ACHN (cell line): ENCODE measurements around the gene SCYL1.
"Not testable (repeated sequence)": the region's sequence is repeated elsewhere in the genome, so short reads cannot be mapped to it uniquely, and the experiment has no call there.

Experiments
- DNase-seq: peaks from one replicate; pipeline ENCODE4 v3.0.0-alpha.2; 2015
- in situ Hi-C: cut with HindIII; loops from 2 replicates; pipeline ENCODE4 v1.10.0; 2017; ENCODE audit warnings: low sequenced_read_pairs, low pct_ligation_motif_present, low pct_unique_long_range_greater_than_20kb

SCYL1 gene

DNA sequence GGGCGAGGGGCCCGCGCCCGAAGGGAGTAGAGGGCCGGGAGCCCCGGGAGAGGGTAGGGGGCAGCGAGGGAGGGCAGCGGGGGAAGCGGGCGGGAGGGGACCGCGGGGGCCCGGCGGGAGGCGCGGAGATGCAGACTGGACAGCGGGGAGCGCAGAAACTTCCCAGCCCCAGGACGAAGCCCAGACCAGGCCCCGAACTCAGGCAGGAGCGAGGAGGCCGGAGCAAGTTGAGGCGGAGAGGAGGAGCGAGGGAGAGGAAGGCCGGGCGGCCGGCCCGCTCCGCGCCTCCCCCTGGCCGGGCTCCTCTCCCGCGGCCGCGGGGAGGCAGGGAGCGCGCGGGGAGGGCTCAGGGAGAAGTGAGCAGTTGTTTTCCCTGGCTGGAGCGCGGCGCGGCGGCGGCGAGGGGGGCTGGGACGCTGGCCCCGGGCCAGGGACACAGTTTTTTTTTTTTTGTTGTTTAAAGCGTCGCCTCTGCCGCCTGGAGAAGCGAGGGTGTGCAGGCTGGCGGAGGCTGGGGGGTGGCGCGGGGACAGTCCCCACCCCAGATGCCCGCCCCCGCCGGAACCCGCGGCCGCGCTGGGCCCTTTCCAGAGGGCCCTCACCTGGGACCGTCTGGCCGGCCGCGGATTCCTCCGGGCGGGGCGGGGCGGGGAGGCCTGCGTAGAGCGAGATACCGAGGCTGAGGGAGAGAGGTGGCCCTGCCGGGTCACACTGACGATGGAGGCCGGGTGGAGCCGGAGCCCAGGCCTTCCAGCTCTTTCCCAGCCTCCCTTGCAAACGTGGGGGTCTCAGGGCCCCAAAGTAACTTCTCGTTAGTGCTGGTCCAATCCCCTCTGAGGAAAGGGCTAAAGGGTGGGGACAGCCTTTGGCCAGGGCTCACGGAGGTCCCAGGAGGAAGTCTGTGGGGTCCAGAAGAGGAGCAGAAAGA lies 33.4 kb downstream of the SCYL1 start, which contains the start of gene LTBP3:
TSS of gene LTBP3 (minus strand) at position 358 of the 928 bp plus-strand sequence. CDS start 400 bp downstream, outside the sequence.
- in situ Hi-C loops: no loop called here
- DNase-seq: peak; percentile 73

DNA sequence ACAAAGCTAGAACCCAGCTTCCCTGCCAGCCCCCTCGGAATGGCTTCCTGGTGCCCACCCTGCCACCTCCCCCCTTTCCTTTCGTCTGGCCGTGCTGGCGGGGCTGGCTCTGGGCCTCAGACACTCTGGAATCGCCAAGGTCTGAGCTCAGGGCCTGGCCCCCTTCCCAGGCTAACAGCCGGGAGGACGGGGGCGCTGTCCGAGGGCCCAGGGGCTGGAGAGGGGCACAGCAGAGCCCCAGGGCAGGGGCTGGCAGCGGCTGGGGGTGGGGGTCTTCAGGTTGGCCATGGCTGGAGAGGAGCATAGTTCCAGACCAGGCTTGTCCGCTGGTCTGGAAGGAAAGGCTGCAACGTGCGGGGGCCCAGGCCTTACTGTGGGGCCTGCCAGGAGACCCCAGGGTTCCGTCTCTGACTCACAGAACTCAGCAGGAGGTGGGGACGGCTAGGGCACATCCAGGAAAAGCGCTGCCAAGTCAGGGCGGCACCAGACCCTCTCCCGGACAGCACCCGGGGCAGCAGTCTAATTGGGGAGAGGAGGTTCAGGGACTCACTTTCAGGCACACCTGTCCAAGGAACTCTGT lies 34.1 kb downstream of the SCYL1 start:
- DNase-seq: peak; percentile 54
- in situ Hi-C loops: no loop called here

DNA sequence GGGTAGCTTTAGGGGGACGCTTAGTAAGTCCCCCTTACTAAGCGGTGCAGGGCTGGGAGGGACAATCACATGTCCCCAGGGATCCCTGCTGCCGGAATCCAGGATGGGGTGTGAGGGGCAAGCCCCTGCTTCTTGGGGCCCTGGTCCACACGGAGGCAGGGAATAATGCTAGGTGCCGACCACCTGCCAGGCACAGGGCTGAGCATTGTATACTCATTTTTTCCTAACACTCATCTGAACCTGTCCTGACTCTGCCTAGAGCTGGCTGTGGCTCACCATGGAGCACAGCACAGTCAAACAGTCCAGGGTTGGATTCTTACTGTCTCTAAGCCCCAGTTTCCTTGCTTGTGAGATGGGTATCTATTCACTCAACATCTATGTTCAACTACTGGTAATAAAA lies 34.7 kb downstream of the SCYL1 start:
- in situ Hi-C loops: no loop called here
- no peak for DNase-seq

DNA sequence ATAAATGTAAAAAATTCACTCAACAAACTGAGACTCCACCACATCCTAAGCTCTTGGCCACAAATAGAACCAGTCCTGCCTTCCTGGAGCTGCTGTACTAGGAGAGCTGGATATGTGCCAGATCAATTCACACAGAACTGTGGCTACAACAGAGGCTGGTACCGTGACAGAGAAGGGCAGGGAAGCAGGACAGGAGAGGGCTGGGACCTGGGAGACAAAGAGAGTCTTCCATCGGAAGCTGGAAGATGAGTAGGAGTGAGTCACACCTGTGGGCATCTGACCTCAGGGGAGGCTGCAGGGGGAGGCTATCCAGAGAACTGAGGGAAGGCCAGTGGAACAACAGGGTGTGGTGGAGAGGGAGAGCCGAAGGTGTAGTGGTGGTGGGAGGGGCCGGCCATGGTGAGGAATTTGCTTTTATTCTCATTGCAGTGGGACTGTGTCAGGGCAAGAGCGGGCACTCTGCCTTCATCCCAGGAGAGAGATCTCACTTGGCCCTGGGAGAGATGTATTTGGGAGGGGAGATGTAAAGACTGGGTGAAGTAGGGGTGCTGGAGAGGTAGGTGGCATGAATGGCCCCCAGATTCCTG lies 35.2 kb downstream of the SCYL1 start:
- in situ Hi-C loops: no loop called here

DNA sequence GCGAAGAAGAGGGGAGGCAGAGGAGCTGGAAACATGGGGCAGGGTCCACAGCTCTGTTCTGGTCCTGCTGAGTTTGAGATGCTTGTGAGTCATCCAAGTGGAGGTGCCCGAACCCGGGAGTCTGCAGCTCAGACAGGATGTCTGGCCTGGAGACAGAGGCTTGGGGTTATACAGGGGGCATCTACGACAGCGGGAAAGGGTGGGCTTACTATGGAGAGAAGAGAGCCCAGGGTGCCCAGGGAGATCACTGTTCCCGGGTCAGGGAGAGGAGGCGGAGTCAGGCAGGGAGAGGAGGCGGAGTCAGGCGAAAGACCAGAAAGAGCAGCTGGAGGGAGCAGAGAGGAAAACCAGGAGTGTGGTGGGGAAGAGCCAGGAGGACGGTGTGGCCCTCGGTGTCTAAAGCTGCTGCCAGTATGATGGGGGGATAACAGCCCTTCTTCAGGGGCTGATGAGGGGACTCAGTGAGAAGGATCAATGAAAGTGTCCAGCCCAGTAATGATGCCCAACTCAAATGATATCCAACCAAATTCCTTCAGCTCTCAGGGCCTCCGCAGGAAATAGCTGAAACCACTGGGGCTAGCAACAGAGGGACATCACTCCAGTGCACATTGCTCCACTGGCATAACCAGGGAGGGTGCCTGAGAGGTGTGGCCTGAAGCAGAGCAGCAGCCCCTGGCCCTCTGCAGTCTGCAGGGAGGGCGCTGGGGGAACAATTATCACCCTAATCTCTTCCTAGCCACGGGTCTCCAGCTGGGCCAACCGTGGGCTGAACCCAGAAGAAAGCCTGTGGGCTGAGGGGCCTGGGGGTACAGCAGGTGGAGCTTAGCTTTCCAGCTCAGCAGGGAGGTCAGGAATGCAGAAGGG lies 35.9 kb downstream of the SCYL1 start:
- peak; percentile 57 for DNase-seq
- in situ Hi-C loops: no loop called here

More for the DNA sequence above, 35.2 kb downstream of the SCYL1 start:
- peak; percentile 58 for DNase-seq

DNA sequence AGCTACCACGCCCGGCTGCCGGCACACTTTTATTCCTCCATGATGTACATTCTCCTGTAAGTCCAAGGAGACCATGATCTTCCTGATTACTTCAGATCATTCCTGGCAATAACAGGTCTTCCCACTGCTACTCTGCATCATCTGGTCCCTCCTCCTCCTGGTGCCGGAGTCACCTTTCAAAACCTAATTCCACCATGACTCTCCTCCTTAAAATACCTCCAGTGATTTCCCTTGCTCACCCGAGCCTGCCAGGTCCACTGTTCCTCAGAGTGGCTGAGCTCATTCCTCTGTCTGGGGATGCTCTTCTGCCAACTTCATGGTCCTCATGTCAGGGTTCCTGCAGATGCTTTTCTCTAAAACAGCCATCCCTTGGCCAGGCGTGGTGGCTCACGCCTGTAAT lies 37.1 kb downstream of the SCYL1 start:
- no peak for DNase-seq
- in situ Hi-C loops: no loop called here

DNA sequence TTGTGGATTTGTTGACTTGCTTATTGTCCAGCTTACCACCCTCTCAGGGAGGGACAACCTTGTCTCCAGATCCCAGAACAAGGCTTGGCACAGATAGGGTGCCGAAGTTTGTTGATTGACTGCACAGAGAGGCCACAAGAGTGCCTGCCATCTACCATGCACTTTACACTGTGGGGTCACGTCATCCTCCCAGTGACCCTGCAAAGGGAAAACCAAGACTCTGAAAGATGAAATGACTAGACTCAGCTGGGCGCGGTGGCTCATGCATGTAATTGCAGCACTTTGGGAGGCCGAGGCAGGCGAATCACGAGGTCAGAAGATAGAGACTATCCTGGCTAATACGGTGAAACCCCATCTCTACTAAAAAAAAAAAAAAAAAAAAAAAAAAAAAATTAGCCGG lies 37.9 kb downstream of the SCYL1 start:
- in situ Hi-C loops: no loop called here
- no peak for DNase-seq

DNA sequence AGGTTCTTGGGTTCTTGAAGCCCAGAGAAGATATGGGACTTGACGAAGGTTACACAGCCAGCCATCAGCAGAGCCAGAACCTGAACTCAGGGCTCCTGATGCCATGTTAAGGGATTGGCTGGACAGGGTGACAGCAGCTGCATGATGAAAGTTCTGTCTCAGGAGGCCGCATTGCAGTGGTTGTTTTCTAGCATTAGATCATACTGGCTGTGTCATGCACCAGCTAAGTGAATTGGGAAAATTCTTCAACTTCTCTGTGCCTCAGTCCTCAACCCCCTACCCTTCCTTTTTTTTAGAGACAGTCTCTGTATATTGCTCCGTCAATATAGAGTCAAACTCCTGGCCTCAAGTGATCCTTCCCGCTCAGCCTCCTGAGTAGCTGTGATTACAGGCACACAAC lies 38.7 kb downstream of the SCYL1 start:
- DNase-seq: no peak
- in situ Hi-C loops: no loop called here

DNA sequence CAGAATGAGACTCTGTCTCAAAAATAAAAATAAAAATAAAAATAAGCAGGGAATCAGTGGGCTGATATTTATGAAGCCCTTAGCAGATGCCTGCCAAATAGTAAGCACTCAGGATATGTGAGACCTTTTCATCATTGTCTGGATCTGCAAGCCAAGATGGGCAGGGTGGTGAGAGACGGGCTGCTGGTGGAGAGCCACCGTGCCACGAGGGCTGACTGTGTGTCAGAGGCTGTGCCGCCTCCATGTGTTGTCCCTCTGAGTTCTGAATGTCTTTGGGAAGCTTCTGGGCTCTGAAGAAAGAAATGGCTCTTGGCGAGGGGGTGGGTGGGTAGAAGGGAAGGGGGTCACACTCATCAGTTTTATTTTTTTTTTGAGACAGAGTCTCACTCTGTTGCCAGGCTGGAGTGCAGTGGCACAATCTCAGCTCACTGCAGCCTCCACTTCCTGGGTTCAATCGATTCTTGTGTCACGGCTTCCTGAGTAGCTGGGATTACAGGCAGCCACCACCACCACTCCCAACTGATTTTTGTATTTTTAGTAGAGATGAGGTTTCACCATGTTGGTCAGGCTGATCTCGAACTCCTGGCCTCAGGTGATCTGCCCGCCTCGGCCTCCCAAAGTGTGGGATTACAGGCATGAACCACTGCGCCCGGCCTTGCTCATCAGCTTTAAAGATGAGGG lies 40.1 kb downstream of the SCYL1 start:
- in situ Hi-C loops, DNase-seq: not testable (repeated sequence)

DNA sequence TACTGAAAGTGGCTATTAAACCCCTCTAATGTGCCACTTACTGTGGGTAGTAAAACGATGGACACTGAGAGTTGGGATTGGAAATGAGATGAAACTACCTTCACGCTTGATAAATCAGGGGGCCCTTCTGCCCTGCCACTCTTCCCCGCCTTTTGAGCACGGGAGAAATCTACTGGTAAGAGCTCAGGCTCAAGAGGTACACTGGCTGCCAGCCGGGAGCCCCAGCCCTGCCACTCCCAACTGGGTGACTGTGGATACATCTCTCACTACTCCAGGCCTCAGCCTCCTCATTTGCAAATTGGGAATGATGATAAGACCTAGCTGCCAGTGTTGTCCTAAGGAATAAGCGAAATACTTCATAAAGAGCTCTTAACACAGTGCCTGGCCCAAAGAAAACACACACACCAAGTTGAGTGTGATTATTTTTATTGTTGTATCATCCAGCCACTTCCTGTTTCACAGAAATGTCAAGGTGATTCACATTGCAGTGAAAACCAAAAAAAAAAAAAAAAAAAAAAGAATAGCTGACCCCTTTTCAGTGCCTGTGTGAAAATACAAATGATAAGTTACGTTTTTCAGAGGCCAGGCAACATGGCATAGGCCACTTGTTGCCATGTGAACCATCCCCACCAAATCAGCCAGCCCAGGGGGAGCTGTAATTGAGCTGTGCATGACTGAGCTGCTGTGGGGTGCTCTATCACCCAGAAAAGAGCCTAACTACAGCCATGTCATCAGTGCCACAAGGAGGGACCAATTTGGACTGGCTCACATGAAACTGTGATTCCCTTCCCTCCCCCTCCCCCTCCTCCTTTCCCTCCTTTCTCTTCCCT lies 41.0 kb downstream of the SCYL1 start:
- in situ Hi-C loops: no loop called here
- no peak for DNase-seq

DNA sequence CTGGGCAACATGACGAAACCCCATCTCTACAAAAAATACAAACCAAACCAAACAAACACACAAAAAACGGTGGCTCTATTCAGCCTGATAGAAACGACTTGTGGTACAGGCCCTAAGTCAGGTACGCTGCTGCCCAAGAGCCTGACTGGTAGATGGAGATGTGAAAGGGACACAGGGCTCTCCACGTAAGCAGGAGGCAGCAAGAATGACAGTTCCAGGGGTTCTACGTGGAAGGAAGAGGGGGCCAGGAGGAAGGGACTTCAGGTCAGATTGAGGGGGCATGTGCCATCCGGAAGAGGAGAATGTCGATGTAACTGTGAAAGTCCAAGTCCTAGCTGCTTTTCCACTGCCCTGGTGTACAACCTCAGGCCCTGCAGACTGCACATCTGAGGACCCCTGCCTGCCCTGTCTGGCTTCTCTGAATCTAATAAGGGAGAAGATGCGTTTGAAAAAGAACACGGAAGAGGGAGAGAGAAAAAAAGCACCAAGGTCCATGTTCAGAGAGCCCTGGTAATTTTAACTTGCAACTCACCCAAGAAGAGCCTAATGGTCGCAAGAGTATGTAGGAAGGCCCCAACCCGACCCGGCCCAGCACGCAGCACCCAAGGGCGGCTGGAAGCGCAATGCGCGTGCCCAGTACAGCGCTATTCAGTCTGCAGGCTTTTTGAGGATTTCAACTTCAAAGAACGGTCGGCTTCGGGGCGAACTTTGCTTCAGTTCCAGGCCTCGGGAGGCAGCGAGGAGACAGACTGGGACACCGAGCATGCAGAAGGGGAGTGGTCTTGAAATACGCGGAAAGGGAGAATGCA lies 44.5 kb downstream of the SCYL1 start:
- no peak for DNase-seq
- in situ Hi-C loops: no loop called here

DNA sequence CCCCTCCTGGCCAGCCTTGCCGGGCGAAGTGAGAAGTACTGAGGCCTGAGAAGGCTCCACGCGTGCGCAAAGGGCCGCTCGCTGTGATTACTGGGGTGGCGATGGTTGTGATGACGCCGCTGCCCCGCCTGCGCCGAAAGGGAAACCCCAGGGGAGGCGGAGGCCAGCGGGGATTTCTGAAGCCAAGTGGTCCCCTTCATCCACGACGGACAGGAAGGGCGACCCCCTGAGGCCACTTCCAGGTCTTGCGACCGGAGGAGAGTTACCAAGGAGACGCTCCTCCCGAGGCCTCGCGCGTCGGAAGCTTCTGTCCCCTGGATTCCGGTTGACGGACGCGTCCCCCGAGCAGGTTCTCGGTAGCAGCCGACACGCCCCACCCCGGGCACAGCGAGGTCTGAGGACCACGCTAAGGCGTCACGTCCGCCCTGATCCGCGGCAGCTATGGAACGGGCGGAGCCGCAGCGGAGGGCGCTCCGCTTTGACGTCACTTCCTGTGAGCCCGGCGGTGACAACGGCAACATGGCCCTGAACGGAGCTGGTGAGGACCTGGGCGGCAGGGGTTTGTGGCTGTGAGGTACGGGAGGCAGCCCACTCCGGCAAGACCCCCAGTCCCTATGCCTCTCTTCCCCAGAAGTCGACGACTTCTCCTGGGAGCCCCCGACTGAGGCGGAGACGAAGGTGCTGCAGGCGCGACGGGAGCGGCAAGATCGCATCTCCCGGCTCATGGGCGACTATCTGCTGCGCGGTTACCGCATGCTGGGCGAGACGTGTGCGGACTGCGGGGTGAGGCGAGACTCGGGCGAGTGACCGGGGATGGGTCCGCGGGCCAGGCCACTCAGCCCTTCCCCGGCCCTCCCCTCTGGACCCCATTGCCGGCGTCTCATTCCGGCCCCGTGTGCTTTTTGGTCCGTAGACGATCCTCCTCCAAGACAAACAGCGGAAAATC lies 45.4 kb downstream of the SCYL1 start, which contains the start of gene ZNRD2:
TSS of gene ZNRD2 (plus strand) at position 505 of the 946 bp plus-strand sequence. CDS start at position 520, 15 bp downstream.
- peak; percentile 97 for DNase-seq
- in situ Hi-C loops: no loop called here

DNA sequence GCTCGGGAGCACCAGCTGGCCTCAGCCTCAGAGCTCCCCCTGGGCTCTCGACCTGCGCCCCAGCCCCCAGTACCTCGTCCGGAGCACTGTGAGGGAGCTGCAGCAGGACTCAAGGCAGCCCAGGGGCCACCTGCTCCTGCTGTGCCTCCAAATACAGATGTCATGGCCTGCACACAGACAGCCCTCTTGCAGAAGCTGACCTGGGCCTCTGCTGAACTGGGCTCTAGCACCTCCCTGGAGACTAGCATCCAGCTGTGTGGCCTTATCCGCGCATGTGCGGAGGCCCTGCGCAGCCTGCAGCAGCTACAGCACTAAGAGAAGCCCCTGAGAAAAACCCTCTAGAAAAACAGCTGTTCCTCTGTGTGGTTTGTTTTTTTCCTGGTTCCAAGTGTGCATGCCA lies 46.5 kb downstream of the SCYL1 start:
- DNase-seq: no peak
- in situ Hi-C loops: no loop called here

DNA sequence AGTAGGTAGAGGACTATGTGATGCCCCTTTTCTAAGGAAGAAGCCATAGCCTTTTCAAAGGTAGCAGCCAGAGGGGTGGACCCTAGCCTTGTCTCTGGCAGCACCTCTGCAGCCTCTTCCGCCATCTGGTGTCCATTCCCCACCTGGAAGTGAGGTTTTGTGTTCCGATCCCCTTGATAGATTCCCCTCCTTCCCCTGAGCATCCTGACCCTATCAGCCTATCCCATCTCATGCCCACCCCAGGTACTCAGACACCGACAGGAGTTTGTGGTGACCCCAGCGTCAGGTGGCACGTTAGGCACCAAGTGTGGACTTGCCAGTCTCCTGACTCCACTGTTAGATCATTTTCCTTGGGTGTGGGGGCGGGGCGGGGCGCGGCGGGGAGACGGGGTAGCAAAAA lies 47.1 kb downstream of the SCYL1 start:
- DNase-seq: peak; percentile 67
- in situ Hi-C loops: no loop called here

DNA sequence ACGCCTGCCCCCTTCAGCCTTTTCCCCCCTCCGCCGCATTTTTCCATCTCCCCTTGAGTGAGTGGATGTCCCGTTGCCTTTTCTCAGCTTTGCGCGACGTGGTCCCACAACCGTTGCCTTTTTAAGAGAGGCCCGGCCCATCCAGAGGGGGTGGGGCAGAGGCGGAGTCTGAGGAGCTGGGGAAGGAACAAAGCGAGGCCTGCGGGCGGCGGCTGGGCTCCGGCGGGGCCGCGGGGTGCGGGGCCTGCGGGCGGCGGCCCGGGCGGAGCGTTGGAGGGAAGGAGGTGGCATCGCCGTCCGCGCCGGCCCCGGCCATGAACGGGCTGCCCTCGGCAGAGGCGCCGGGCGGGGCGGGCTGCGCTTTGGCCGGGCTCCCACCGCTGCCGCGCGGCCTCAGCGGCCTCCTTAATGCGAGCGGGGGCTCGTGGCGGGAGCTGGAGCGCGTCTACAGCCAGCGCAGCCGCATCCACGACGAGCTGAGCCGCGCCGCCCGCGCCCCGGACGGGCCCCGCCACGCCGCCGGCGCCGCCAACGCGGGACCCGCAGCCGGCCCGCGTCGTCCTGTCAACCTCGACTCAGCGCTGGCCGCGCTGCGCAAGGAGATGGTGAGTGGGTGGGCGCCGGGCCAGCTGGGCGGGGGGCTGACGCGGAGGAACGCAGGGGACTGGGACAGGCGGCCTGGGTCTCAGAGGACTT lies 47.6 kb downstream of the SCYL1 start, which contains the start of gene FAM89B:
TSS of gene FAM89B (plus strand) at position 183 of the 696 bp plus-strand sequence. CDS start at position 315, 132 bp downstream.
- peak; percentile 80 for DNase-seq
- in situ Hi-C loops: no loop called here
